ENCODE measurements around the gene TMEM125.

GRCh38 chr1:43292679-43293078 is 22.9 kb downstream of the TMEM125 start:
- TF ChIP-seq, protein P1, sequence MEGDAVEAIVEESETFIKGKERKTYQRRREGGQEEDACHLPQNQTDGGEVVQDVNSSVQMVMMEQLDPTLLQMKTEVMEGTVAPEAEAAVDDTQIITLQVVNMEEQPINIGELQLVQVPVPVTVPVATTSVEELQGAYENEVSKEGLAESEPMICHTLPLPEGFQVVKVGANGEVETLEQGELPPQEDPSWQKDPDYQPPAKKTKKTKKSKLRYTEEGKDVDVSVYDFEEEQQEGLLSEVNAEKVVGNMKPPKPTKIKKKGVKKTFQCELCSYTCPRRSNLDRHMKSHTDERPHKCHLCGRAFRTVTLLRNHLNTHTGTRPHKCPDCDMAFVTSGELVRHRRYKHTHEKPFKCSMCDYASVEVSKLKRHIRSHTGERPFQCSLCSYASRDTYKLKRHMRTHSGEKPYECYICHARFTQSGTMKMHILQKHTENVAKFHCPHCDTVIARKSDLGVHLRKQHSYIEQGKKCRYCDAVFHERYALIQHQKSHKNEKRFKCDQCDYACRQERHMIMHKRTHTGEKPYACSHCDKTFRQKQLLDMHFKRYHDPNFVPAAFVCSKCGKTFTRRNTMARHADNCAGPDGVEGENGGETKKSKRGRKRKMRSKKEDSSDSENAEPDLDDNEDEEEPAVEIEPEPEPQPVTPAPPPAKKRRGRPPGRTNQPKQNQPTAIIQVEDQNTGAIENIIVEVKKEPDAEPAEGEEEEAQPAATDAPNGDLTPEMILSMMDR (IDR thresholded peaks at IDR 0.05): no peak
- no peak for TF ChIP-seq ZFX (IDR thresholded peaks at IDR 0.05; ENCODE audit: borderline replicate concordance)
